HG03097 (cell line): Measurements from ENCODE around the gene S100A1.
"Not testable (repeated sequence)": the region's sequence is repeated elsewhere in the genome, so short reads cannot be mapped to it uniquely, and the experiment has no call there.

Experiments
- ATAC-seq: cut with Tn5 transposase; IDR thresholded peaks from one replicate; pipeline ENCODE4 v1.9.1; 2021; ENCODE audit not compliant: unreplicated experiment, low FRiP score

S100A1 gene

DNA sequence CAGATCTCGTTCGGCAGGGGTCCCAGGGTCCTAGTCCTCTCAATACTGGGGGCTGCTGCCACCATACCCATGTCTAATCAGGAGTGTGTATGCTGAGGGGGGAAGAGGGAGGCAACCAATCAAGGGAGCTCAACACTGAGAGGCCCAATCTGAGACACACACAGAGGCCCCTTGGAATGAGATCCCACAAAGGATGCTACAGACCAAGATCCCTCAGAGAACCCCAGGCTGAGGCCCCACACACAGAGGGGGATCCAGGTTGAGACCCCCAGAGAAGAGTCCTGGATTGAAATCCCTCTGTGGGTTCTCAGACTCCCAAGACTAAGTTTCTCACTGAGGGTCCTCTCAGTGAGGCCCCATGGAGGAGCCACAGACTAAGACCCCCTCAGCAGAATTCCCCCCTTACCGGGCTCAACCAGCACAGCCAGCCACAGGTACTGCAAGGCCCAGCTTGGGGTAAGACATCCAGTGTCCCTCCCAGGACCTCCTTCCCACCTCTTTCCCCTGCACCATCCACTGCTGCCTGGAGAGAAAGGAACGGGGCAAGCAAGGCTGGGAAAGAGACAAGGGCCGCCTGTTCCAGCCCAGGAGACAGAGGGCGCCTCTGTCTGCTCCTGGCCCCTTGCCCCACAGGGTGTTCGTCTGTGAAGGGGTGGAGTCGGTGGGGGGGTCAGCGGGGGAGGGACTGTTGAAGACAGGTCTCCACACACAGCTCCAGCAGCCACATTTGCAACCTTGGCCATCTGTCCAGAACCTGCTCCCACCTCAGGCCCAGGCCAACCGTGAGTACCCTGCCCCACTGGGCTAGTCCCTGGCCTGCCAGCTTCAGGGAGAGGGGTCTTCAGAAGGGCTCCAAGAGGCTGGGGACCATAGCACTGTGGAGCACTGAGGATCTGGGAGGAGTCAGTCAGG, at the start of gene S100A1:
Gene S100A1 (plus strand): TSS at position 720 of the 912 bp plus-strand sequence. CDS start 2,088 bp downstream, outside the sequence.
- ATAC-seq, result no peak

DNA sequence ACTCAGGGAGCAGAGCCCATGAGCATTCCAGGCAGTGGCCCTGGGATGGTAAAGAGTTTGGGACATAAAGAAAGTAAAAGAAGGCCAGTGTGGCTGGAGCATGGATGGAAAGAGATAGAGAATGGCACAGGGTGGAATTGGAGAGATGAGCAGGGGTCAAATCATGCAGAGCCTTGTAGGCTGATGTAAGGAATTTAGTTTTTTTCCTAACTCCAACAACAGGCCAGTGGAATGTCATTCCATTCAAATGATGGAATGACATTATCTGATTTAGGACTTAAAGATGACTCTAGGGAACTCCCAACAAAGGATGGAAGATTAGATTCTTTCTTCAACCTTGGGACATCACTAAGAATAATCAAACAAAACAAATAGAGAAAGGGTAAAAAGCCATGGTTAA, 49.7 kb upstream of the S100A1 start:
- ATAC-seq, result no peak

DNA sequence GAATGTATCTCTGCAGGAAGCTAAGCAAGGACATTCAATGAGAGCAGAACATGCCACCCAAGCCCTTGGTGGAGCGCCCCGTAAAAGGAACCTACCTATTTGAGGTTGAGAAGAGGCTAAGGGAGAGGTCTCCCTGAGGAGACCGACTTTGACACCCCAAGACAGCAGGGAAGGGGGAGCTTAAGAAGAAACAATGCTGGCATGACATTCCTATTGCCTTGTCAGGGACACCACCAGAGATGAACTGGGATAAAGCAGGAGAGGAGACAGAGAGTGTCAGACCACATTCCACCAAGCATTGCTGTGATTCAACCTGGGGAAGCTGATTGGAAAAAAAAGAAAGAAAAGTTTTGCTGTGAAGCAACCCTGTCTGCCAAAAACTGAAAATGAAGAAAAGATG, 49.3 kb upstream of the S100A1 start:
- ATAC-seq, result no peak

DNA sequence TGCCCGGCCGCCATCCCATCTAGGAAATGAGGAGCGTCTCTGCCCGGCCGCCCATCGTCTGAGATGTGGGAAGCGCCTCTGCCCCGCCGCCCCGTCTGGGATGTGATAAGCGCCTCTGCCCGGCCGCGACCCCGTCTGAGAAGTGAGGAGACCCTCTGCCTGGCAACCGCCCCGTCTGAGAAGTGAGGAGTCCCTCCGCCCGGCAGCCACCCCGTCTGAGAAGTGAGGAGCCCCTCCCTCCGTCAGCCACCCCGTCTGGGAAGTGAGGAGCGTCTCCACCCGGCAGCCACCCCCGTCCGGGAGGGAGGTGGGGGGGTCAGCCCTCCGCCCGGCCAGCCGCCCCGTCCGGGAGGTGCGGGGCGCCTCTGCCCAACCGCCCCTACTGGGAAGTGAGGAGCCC, 45.4 kb upstream of the S100A1 start:
- not testable (repeated sequence) for ATAC-seq

DNA sequence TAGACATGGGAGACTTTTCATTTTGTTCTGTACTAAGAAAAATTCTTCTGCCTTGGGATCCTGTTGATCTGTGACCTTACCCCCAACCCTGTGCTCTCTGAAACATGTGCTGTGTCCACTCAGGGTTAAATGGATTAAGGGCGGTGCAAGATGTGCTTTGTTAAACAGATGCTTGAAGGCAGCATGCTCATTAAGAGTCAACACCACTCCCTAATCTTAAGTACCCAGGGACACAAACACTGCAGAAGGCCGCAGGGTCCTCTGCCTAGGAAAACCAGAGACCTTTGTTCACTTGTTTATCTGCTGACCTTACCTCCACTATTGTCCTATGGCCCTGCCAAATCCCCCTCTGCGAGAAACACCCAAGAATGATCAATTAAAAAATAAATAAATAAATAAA, 44.7 kb upstream of the S100A1 start:
- not testable (repeated sequence) for ATAC-seq

DNA sequence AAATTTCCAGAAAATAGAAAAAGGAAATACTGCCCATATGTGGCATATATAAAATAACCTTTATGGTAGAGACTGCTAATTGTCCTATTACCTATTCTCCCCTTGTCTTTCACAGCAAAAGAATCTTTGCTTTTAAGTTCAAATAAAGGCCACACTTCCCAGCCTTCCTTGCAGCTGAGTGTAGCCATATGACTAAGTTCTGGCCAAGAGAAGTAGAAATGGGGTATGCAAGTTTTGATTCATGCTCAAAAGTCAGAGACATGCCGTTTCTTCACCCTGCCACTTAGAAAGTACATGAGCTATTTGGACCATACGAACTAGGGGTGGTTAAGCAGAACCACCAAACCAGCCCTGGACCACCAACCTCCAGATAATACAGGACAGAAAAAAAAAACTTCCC, 44.3 kb upstream of the S100A1 start:
- no peak for ATAC-seq

DNA sequence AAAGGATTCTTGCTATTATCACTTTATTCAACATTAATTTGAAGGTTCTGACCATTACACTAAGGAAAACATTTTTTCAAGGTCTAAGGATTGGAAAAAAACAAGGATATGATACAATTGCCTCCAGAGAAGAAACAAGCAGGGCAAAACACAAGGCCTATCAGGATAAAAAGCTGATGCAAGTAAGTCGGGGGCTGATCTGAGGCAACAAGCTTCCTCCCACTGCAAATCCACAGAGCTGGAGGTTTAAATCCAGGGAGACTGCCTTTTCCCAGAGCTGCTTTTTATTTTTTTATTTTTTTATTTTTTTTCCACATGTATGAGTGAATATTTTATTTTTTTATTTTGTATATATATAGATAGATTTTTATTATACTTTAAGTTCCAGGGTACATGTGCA, 43.2 kb upstream of the S100A1 start:
- no peak for ATAC-seq

DNA sequence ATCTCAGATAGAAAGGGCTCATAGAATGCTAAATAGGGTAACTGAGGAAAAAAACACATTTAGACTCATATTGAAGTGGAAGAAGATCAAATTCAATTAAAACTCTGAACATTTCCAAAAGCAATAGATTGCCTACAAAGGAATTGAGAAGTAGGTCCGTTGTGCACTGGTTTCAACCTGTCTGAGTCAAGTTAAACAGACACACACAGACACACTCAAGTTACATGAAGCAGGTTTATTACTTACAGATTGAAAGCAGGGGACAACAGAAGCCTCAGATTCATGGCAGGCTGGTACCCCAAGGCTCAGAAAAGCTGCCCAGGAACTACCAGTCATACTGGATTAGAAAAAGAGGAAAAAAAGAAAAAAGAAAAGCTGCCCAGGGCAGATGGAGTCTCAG, 41.9 kb upstream of the S100A1 start:
- ATAC-seq, result no peak

DNA sequence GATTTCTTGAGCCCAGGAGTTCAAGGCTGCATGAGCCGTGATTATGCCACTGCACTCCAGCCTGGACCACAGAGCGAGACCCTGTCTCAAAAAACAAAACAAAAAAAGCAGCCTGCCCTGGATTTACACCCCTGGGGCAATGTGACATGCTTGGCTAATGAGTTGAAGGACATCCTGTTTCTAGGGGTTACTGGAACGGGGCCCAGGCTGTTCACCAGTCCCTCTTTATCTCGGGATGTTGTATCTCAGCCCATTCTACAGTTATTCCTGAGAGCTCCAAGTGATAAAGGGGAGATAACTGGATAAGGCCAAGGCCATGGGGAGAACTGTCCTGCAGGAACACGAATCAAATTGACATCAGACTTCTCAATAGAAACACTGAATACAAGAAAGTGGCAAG, 40.9 kb upstream of the S100A1 start:
- no peak for ATAC-seq

DNA sequence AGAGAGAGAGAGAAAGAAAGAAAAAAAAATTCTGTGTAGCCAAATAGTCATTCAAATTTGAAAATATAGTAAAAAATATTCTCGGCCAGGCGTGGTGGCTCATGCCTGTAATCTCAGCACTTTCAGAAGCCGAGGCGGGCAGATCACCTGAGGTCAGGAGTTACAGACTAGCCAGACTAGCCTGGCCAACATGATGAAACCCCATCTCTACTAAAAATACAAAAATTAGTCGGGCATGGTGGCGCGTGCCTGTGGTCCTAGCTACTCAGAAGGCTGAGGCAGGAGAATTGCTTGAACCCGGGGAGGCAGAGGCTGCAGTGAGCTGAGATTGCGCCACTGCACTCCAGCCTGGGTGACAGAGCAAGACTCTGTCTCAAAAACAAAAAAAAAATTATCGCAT, 40.2 kb upstream of the S100A1 start:
- not testable (repeated sequence) for ATAC-seq

DNA sequence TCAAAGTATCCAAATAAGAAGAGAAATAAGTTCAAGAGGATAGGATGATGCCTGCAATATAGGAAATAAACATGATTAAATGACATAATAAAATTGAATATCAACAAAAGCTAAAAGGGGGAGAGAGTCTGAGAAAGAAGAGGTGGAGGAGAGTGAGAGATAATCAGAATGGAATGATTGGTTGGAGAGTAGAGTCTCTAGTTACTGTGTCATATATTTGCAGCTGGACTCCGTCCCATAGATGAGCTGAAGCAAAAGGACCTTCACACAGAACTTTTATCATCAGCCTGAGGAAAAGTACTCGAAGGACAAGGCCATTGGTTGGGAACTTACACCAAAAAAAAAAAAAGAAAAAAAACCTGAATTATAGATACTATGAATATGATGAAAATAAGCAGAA, 39.8 kb upstream of the S100A1 start:
- ATAC-seq, result no peak

DNA sequence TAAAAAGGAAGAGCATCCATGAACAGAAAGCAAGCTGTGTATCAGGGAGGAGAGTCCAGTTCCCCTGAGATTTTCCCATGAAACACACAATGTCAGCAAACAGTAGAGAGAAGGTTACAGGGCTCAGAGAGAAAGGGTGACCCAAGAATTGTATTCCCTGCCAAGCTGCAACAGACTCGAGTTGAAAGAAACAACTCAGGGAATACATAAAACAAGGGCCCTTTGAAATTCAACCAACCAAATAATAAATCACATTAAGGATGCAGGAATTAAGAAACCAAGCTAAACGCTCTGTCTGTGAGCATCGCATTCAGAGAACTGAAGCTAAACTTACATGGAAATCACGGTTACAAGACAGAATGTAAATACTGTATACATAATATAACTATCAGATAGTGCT, 35.5 kb upstream of the S100A1 start:
- no peak for ATAC-seq

DNA sequence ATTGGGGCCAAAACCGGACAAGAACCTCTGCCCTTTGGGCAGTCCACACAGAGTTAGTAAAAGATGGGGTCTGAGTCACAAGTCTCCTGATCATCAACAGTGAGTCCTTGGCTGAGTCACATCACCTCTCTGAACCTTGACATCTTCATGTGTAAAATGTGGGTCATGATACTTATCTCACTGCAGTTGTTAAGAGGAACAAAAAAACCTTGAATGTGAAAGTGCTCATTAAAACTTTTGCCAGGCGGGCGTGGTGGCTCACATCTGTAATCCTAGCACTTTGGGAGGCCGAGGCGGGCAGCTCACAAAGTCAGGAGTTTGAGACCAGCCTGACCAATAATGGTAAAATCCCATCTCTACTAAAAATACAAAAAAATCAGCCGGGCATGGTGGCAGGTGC, 31.0 kb upstream of the S100A1 start:
- no peak for ATAC-seq

DNA sequence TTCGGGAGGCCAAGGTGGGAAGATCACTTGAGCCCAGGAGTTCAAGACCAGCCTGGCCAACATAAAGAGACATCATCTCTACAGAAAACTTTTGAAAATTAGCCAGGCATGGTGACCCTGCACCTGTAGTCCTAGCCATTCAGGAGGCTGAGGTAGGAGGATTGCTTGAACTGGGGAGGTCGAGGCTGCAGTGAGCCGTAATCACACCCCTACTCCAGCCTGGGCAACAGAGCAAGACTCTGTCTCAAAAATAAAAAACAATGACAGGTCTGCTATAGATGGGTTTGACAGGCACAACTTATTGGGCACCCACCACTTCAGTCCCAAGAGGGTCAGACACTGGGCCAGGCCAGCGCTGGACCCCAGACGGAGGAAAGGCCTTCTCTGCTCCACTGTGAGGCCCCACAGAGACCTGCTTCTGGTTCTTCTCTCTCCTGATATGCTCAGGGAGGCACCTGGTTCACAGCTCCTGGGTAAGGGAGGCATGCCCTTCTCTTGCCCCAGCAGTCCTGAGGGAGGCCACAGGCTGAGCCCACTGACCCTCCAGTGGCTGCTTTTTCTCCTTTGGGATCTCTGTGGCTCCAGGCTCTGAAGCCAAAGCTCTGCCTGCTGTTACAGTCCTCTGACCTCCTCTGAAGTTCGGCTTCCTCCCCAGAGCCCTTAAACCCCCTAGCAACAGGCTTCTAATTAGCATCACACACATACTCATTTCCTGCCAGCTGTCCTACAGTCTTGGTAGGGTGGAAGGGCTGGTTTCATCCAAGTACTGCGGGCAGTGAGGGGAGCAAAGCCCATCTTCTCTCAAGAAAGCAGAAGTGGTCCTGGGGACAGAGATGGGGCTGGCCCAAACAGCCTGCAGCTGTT, 29.7 kb upstream of the S100A1 start:
- ATAC-seq, result peak; percentile 91

DNA sequence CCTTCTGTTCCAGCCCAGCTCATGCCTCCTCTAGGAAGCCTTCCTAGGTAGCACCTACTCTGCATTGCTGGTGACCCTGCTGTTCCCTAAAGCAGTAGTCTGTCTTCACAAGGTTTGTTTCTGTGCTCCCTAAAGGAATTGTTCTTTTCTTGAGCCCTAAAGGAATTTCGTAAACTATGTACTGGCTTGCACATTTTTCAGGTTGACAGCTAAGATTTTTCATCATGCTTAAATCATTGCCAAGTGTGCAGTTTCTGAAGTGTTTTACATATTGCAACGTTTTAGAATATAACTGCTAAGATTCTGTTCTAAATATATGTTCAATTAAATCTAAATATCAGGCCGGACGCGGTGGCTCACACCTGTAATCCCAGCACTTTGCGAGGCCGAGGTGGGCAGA, 28.4 kb upstream of the S100A1 start:
- ATAC-seq, result no peak

DNA sequence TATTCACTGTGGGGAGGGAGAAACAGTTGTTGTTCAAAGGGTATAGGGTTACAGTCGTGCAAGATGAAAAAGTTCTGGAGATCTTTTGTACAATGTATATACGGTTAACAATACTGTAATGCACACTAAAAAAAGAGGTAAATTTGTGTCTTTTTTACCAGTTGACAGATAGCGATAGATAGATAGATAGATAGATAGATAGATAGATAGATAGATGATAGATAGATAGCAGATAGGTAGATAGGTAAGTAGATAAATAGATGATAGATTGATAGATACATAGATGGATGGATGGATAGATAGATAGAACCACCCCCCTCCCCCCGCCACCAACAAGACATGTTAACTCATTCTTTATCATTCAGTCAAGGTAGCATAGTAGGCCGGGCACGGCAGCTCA, 25.5 kb upstream of the S100A1 start:
- ATAC-seq, result no peak

DNA sequence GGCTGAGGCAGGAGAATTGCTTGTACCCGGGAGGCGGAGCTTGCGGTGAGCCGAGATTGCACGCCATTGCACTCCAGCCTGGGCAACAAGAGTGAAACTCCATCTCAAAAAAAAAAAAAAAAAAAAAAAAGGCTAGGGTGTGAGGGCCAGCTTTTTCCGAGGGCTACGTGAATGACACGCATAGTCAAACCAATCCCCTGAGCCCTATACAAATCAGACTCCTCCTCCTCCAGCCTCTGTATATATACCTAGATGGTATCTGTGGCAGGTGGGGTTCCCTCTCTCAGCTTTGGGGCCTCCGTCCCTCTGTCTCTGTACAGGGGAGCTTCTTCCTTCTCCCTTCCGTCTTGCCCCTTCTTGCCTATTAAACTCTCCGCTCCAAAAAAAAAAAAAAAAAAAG, 22.0 kb upstream of the S100A1 start:
- ATAC-seq, result no peak

DNA sequence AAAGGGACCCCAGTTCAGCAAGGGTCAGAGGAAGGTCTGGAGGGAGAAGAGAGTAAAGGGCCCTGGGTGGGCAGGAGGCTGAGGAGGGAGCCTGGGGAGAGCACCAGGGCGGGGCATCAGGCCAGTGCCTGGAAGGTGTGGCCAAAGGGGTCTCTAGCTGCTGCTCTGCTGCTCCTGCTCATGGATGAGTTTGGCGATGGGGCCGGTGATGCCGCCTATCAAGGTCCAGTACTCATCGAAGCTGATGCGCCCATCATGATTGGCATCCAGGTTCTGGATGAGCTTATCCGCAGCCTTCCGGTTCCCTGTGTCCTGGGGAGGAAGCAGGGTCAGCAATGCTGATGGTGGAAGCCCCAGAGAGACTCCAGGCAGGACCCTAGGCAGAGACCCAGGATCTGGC, 20.9 kb upstream of the S100A1 start:
- no peak for ATAC-seq

DNA sequence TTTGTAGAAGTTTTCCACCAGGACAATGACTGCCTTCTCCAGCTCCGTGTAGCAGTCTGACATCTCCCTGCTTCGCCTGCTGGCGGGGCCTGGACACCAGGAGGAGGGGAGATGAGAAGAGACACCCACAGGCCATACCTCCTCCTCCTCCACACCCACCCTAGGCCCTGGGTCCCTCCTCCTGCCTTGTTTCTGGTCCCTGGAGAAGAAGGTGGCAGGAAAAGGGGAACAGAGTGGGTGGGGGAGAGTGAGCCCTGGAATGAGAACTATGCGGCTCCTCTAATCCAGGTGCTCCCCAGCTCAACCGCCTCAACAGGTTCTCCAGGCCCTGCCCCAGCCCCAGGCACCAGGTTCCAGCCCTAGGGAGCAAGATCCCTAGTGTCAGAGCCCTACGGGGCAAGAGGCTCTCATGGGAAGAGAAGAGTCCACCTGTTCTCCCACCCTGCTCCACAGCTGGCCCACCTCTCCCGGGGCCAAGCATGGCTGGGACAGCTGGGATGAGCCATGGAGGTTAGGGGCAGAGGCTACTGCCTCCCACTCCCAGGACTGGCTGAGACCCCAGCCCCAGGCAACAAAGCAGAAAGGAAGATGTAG, 20.0 kb upstream of the S100A1 start:
- no peak for ATAC-seq

DNA sequence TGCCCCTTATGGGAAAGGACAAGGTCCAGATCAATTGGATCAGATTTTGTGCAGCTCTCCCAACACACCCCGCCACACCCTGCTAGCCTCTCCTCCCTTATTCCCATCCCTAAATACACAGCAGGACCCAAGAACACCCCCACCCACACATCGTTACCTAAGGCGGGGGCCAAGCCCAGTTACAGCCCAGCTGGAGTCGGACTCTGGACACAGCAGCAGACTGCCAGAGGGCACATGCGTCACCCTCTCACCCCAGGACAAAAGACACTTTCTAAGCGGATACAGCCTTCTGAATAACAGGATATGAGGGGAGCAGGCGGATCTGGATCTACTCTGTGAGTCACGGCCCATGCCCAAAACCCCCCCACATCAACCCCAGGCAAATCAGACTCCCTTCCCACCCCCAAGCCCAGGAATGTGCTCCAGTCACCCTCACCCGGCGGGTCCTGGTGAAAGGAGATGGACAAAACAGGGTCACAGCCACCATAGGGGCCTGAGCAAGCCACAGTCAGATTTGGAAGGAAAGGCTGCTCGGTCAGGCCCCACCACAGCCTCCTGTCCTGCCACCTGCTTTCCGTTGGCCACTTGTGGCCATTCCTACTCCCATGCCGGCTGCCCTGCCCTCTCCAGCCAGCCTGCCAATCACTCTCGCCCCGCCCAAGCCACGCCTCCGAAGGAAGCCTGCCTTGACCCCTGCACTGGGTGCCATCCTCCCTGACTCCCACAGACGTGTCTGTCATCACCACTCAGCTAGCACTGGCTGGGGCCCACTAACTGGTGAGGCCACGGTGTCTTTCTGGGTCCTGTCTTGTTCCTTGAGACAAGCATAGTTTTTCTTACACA, 19.3 kb upstream of the S100A1 start:
- ATAC-seq, result no peak

DNA sequence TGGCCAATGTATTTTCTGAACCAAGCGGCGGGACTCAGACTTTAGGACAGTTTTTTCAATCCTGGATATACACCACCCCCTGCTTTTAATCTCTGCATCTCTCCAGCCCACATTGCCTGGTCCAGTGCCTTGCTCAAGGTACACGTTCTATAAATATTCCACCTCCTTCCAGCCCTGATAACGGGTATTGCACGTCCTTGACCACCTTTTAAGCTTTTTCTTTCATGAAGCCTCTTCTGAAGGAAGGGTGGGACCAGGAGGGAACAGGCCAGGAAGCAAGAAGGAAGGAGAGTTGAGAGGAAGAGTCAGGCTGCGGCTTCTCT, 18.7 kb upstream of the S100A1 start:
- no peak for ATAC-seq
